Esophagus muscularis mucosa (tissue), 4 donors: ENCODE results near the gene PLD4.

Source experiments
- CTCF ChIP-seq, 3 experiments: fragments of 200-600 bp in 2 of 3; fragments of 450-650 bp in 1 of 3; sonication (generic) in 2 of 3; IDR thresholded peaks; one replicate each; pipeline ENCODE4 v1.5.1; 2017 to 2019; ENCODE audit warnings: antibody characterized with exemption in 3 of 3, mild to moderate bottlenecking in 2 of 3, moderate library complexity in 1 of 3
- EP300 ChIP-seq: sonication (generic); formaldehyde crosslinking; IDR thresholded peaks from one replicate; pipeline ENCODE4 v1.6.1; 2017; ENCODE audit warnings: antibody characterized with exemption
- POLR2A ChIP-seq: fragments of 450-650 bp; IDR thresholded peaks from one replicate; pipeline ENCODE4 v1.6.1; 2017; ENCODE audit warnings: antibody characterized with exemption, moderate library complexity, mild to moderate bottlenecking, low read depth
- POLR2AphosphoS5 ChIP-seq, 2 donors: sonication (generic); formaldehyde crosslinking; IDR thresholded peaks; one replicate each; pipeline ENCODE4 v1.6.1; 2017; ENCODE audit warnings: antibody characterized with exemption in 2 of 2

DNA sequence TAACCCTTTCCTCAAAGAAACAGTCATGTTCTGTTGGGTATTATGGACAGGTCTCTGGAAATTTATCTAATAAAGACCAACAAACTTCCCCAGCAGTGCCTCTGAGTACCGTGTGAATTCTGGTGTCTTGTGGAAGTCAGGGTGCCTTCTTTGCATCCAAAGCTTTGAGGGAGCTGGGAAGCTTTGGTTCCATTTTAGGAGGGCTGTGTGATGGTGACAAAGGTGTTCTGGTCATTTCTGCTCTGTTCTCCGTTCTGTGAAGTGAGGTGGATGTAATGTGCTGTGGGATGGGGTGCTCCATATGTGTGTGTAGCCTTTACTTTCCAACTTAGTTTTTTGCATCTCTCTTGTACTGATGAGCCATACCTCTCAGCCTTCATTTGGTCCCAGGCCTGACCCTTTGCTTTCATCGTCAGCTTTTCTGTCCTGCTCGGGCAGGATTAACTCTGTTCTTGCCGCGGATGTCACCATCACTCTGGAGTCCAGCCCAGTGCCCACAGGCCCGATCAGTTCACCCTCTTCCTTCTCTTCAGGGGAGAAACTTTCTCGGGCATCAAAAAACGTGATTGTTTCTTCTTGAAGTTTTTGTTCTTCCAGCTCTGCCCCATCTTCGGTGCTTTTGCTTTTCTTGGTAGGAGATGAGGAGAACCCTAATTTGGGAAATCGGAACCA, 13.2 kb downstream of the PLD4 start:
- TF ChIP-seq POLR2A (no peak), CTCF (IDR thresholded peaks at IDR 0.05) (no peak), POLR2AphosphoS5 (IDR thresholded peaks at IDR 0.05) (no peak), EP300 (no peak)
